Measurements from ENCODE around the gene ATP7A.

ATP7A gene

GRCh38 chrX:77945910-77946545, 35.5 kb downstream of the ATP7A start:
- DNase-seq (ENCODE audit: low spot score) = no peak

- no peak for DNase-seq (ENCODE audit: low spot score)
Measured at GRCh38 chrX:77946571-77946970, 36.1 kb downstream of the ATP7A start.

GRCh38 chrX:77949840-77950239, 39.3 kb downstream of the ATP7A start:
- no peak for DNase-seq (ENCODE audit: low spot score)

GRCh38 chrX:77952173-77952572, 41.7 kb downstream of the ATP7A start:
- DNase-seq (ENCODE audit: low spot score) = no peak

GRCh38 chrX:77953302-77953701, 42.8 kb downstream of the ATP7A start:
- no peak for DNase-seq (ENCODE audit: low spot score)

- no peak for DNase-seq (ENCODE audit: low spot score)
Measured at GRCh38 chrX:77953708-77954107, 43.2 kb downstream of the ATP7A start.

GRCh38 chrX:77960567-77960966, 50.1 kb downstream of the ATP7A start:
- no peak for DNase-seq (ENCODE audit: low spot score)

GRCh38 chrX:77961063-77961462, 50.6 kb downstream of the ATP7A start:
- DNase-seq (ENCODE audit: low spot score) = no peak

GRCh38 chrX:77962068-77962902, 51.8 kb downstream of the ATP7A start:
- DNase-seq (ENCODE audit: low spot score) = no peak

- no peak for DNase-seq (ENCODE audit: low spot score)
Measured at GRCh38 chrX:77966361-77966760, 55.9 kb downstream of the ATP7A start.

GRCh38 chrX:77967631-77968030, 57.1 kb downstream of the ATP7A start:
- no peak for DNase-seq (ENCODE audit: low spot score)

GRCh38 chrX:77969538-77969937, 59.0 kb downstream of the ATP7A start, which contains the start of gene PGAM4:
PGAM4 (minus strand) TSS chrX:77969638; CDS start chrX:77969638, 0 bp downstream.
- no peak for DNase-seq (ENCODE audit: low spot score)

- DNase-seq (ENCODE audit: low spot score) = no peak
Measured at GRCh38 chrX:77975755-77976154, 65.3 kb downstream of the ATP7A start.

GRCh38 chrX:77977095-77977494, 66.6 kb downstream of the ATP7A start:
- DNase-seq (ENCODE audit: low spot score) = no peak

GRCh38 chrX:77977518-77977917, 67.0 kb downstream of the ATP7A start:
- DNase-seq (ENCODE audit: low spot score) = no peak

GRCh38 chrX:77979870-77980269, 69.4 kb downstream of the ATP7A start:
- DNase-seq (ENCODE audit: low spot score) = no peak

- no peak for DNase-seq (ENCODE audit: low spot score)
Measured at GRCh38 chrX:78011846-78012245, 101.4 kb downstream of the ATP7A start.

GRCh38 chrX:78019586-78020483, 109.3 kb downstream of the ATP7A start:
- no peak for DNase-seq (ENCODE audit: low spot score)

- DNase-seq (ENCODE audit: low spot score) = no peak
Measured at GRCh38 chrX:78024349-78025059, 114.0 kb downstream of the ATP7A start.

GRCh38 chrX:78027798-78028197, 117.3 kb downstream of the ATP7A start:
- DNase-seq (ENCODE audit: low spot score) = no peak

GRCh38 chrX:78029663-78030062, 119.2 kb downstream of the ATP7A start:
- peak; percentile 50 for DNase-seq (ENCODE audit: low spot score)

GRCh38 chrX:78035061-78035460, 124.6 kb downstream of the ATP7A start:
- DNase-seq (ENCODE audit: low spot score) = no peak

Measured in Ammon's horn (tissue), 1 donor.